ENCODE data around the gene PPFIA2.

Gene PPFIA2

GRCh38 chr12:81303935-81304334 is 455.2 kb downstream of the PPFIA2 start:
- Histone ChIP-seq H3K9me3 (ENCODE audit: control insufficient read depth, insufficient read depth, low read depth, low read length) (no peaks in the 10 kb centered on the region), H3K4me3 (ENCODE audit: low read depth, low read length) (no peak overlapping the region), H3K4me1 (ENCODE audit: control insufficient read depth, insufficient read depth, low read length) (no peaks in the 10 kb centered on the region), H3K36me3 (ENCODE audit: control insufficient read depth, insufficient read depth, low read length) (no peaks in the 10 kb centered on the region), H3K9ac (ENCODE audit: low read length) (no peak overlapping the region), H3K27me3 (ENCODE audit: control insufficient read depth, insufficient read depth, low read length) (no peaks in the 10 kb centered on the region), H3K27ac (ENCODE audit: low read depth, low read length) (no peak overlapping the region)

GRCh38 chr12:81300454-81300853 is 458.7 kb downstream of the PPFIA2 start:
- Histone ChIP-seq H3K36me3 (ENCODE audit: control insufficient read depth, insufficient read depth, low read length) (no peaks in the 10 kb centered on the region), H3K4me1 (ENCODE audit: control insufficient read depth, insufficient read depth, low read length) (no peaks in the 10 kb centered on the region), H3K9ac (ENCODE audit: low read length) (no peak overlapping the region), H3K4me3 (ENCODE audit: low read depth, low read length) (no peak overlapping the region), H3K9me3 (ENCODE audit: control insufficient read depth, insufficient read depth, low read depth, low read length) (no peaks in the 10 kb centered on the region), H3K27me3 (ENCODE audit: control insufficient read depth, insufficient read depth, low read length) (no peaks in the 10 kb centered on the region), H3K27ac (ENCODE audit: low read depth, low read length) (no peak overlapping the region)

- no peak overlapping the region for H3K4me3 ChIP-seq (ENCODE audit: low read depth, low read length)
- H3K36me3 ChIP-seq (ENCODE audit: control insufficient read depth, insufficient read depth, low read length): no peaks in the 10 kb centered on the region
- no peaks in the 10 kb centered on the region for H3K27me3 ChIP-seq (ENCODE audit: control insufficient read depth, insufficient read depth, low read length)
- no peak overlapping the region for H3K9ac ChIP-seq (ENCODE audit: low read length)
- H3K4me1 ChIP-seq (ENCODE audit: control insufficient read depth, insufficient read depth, low read length): no peaks in the 10 kb centered on the region
- H3K9me3 ChIP-seq (ENCODE audit: control insufficient read depth, insufficient read depth, low read depth, low read length): no peaks in the 10 kb centered on the region
- H3K27ac ChIP-seq (ENCODE audit: low read depth, low read length): no peak overlapping the region
These were observed 461.5 kb downstream of the PPFIA2 start for GRCh38 chr12:81297601-81298000.

DNA sequence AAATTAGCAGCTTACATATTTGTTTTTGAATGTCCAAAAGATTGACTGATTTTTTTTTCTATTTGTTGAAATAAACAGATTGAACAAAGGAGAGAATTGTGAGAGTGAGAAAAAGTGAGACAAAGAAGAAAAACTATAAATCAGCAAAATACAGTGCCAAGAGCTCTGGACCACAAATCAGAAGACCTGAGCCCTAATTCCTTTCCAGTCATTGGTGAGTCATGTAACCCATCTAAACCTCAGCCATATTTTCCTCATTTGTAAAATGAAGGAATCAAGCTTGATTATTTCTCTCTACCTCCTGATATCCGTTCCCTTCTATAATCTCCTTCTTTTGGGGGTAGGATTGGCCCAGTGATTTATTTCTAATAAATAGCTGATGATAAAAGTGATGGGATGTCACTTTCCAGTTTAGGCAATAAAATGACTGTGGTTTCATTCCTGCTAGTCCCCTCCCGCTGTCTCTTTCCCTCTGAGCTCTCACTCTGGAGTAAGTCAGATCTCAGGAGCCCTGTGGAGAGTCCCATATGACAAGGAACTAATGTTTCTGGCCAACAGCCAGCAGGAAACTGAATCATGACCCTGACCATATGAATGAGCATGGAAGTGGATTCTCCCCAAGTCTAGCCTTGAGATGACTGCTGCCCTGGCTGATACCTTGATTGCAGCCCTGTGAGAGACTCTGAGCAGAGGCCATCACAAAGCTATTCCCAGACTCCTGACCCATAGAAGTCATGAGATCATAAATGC is 462.4 kb downstream of the PPFIA2 start:
- no peak overlapping the region for H3K4me3 ChIP-seq (ENCODE audit: low read depth, low read length)
- H3K4me1 ChIP-seq (ENCODE audit: control insufficient read depth, insufficient read depth, low read length): no peaks in the 10 kb centered on the region
- H3K27me3 ChIP-seq (ENCODE audit: control insufficient read depth, insufficient read depth, low read length): no peaks in the 10 kb centered on the region
- H3K9ac ChIP-seq (ENCODE audit: low read length): no peak overlapping the region
- H3K36me3 ChIP-seq (ENCODE audit: control insufficient read depth, insufficient read depth, low read length): no peaks in the 10 kb centered on the region
- no peaks in the 10 kb centered on the region for H3K9me3 ChIP-seq (ENCODE audit: control insufficient read depth, insufficient read depth, low read depth, low read length)
- H3K27ac ChIP-seq (ENCODE audit: low read depth, low read length): no peak overlapping the region

DNA sequence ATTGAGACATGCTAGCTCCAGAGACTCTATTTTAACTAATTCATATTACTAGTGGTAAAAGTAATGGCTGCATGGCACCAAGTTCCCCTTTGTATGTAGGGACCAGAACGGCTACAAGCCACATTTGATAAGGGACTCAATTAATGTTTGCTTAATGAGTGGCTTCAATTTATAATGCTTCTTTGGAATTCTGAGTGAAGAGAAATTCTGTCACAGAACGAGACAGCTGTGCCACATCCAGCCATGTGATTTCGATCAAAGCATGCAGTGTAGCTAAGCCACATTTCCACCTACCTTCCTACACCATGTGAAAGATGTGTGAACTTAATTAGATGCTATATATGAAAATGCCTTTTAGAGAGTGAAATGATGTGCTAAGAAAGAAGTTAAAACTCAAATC is 463.9 kb downstream of the PPFIA2 start:
- Histone ChIP-seq H3K4me1 (ENCODE audit: control insufficient read depth, insufficient read depth, low read length) (no peaks in the 10 kb centered on the region), H3K36me3 (ENCODE audit: control insufficient read depth, insufficient read depth, low read length) (no peaks in the 10 kb centered on the region), H3K27ac (ENCODE audit: low read depth, low read length) (no peak overlapping the region), H3K27me3 (ENCODE audit: control insufficient read depth, insufficient read depth, low read length) (no peaks in the 10 kb centered on the region), H3K9me3 (ENCODE audit: control insufficient read depth, insufficient read depth, low read depth, low read length) (no peaks in the 10 kb centered on the region), H3K4me3 (ENCODE audit: low read depth, low read length) (no peak overlapping the region), H3K9ac (ENCODE audit: low read length) (no peak overlapping the region)

GRCh38 chr12:81294325-81295190 is 464.6 kb downstream of the PPFIA2 start:
- no peaks in the 10 kb centered on the region for H3K9me3 ChIP-seq (ENCODE audit: control insufficient read depth, insufficient read depth, low read depth, low read length)
- H3K27ac ChIP-seq (ENCODE audit: low read depth, low read length): no peak overlapping the region
- H3K36me3 ChIP-seq (ENCODE audit: control insufficient read depth, insufficient read depth, low read length): no peaks in the 10 kb centered on the region
- H3K9ac ChIP-seq (ENCODE audit: low read length): no peak overlapping the region
- H3K27me3 ChIP-seq (ENCODE audit: control insufficient read depth, insufficient read depth, low read length): no peaks in the 10 kb centered on the region
- H3K4me3 ChIP-seq (ENCODE audit: low read depth, low read length): no peak overlapping the region
- H3K4me1 ChIP-seq (ENCODE audit: control insufficient read depth, insufficient read depth, low read length): no peaks in the 10 kb centered on the region

GRCh38 chr12:81288651-81289050 is 470.5 kb downstream of the PPFIA2 start:
- Histone ChIP-seq H3K27ac (ENCODE audit: low read depth, low read length) (no peak overlapping the region), H3K4me1 (ENCODE audit: control insufficient read depth, insufficient read depth, low read length) (no peaks in the 10 kb centered on the region), H3K4me3 (ENCODE audit: low read depth, low read length) (no peak overlapping the region), H3K9me3 (ENCODE audit: control insufficient read depth, insufficient read depth, low read depth, low read length) (no peaks in the 10 kb centered on the region), H3K27me3 (ENCODE audit: control insufficient read depth, insufficient read depth, low read length) (no peaks in the 10 kb centered on the region), H3K9ac (ENCODE audit: low read length) (no peak overlapping the region), H3K36me3 (ENCODE audit: control insufficient read depth, insufficient read depth, low read length) (no peaks in the 10 kb centered on the region)

DNA sequence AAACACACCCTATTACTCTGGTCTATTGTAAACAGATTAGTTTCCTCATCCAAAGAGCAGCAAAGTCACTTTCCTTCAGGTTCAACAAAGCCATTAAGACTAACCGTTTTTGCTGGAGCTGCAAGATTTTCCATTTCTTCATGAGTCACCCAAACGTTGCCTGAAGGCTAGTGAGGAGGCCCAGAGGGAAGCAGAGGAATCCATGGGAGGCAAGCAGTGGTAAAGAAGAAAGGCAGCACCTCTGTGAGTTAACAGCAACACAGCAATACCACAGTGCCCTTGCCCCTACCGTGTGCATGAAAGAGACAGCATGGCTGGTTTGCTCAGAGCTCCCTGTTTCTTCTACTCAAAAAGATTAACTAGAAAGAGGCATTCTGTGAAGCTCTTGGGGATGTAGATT is 475.0 kb downstream of the PPFIA2 start:
- no peak overlapping the region for H3K27ac ChIP-seq (ENCODE audit: low read depth, low read length)
- no peak overlapping the region for H3K9ac ChIP-seq (ENCODE audit: low read length)

DNA sequence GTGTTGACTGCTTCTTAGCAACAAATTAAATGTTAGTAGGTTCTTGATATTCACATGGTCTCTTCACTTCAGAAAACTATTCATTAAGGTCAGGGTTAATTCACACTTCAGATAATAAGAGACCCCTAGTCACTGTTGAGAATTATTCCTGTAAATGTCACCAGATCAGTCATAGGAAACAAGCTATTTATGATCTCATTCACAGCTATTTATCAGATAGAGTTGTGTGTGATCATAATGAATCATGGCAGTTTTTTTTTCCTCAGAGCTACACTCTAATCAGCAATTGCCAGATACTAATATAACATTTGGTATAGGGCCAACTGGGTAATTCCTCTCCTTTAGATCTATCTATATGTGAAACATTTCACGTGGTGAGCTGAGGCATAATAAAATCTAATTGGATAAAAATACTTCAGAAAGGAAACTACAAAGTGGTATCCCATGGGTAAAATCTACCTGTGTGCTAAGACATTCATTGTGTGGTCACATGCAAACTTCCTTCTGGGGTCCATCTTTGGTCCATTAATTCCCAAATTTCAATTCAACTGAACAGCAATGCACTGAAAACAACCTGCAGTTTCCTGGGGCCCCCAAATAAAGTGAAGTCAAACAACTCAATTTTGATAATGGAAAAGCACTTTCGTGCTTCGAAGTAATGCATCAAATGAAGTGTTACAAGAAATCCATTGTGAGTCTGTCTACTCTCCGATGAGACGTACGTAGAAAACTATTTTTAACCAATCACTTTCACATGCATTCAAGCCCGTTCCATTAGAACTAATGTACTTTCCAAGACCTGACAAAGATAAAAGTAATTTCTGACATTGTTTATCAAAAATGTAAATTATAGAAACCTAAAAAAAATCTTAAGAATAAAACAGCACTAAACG is 484.3 kb downstream of the PPFIA2 start:
- H3K27ac ChIP-seq (ENCODE audit: low read depth, low read length): no peak overlapping the region
- no peaks in the 10 kb centered on the region for H3K36me3 ChIP-seq (ENCODE audit: control insufficient read depth, insufficient read depth, low read length)
- no peaks in the 10 kb centered on the region for H3K27me3 ChIP-seq (ENCODE audit: control insufficient read depth, insufficient read depth, low read length)
- H3K4me3 ChIP-seq (ENCODE audit: low read depth, low read length): no peak overlapping the region
- no peaks in the 10 kb centered on the region for H3K4me1 ChIP-seq (ENCODE audit: control insufficient read depth, insufficient read depth, low read length)
- no peak overlapping the region for H3K9ac ChIP-seq (ENCODE audit: low read length)
- no peaks in the 10 kb centered on the region for H3K9me3 ChIP-seq (ENCODE audit: control insufficient read depth, insufficient read depth, low read depth, low read length)

More for the DNA sequence above, 475.0 kb downstream of the PPFIA2 start:
- Histone ChIP-seq H3K9me3 (ENCODE audit: control insufficient read depth, insufficient read depth, low read depth, low read length) (no peaks in the 10 kb centered on the region), H3K36me3 (ENCODE audit: control insufficient read depth, insufficient read depth, low read length) (no peaks in the 10 kb centered on the region), H3K4me1 (ENCODE audit: control insufficient read depth, insufficient read depth, low read length) (no peaks in the 10 kb centered on the region), H3K4me3 (ENCODE audit: low read depth, low read length) (no peak overlapping the region), H3K27me3 (ENCODE audit: control insufficient read depth, insufficient read depth, low read length) (no peaks in the 10 kb centered on the region)

GRCh38 chr12:81270385-81270784 is 488.8 kb downstream of the PPFIA2 start:
- Histone ChIP-seq H3K4me1 (ENCODE audit: control insufficient read depth, insufficient read depth, low read length) (no peaks in the 10 kb centered on the region), H3K9ac (ENCODE audit: low read length) (no peak overlapping the region), H3K36me3 (ENCODE audit: control insufficient read depth, insufficient read depth, low read length) (no peaks in the 10 kb centered on the region)

More at GRCh38 chr12:81270385-81270784, 488.8 kb downstream of the PPFIA2 start:
- Histone ChIP-seq H3K27ac (ENCODE audit: low read depth, low read length) (no peak overlapping the region), H3K27me3 (ENCODE audit: control insufficient read depth, insufficient read depth, low read length) (no peaks in the 10 kb centered on the region), H3K4me3 (ENCODE audit: low read depth, low read length) (no peak overlapping the region), H3K9me3 (ENCODE audit: control insufficient read depth, insufficient read depth, low read depth, low read length) (no peaks in the 10 kb centered on the region)

Data from HUES6 (cell line).